H1 (cell line): ENCODE measurements around the gene OVCH2.

ENCODE experiments used
- CREB1 ChIP-seq: IDR thresholded peaks from 2 replicates; pipeline ENCODE4 v1.6.1; 2012; ENCODE audit warnings: inconsistent platforms
- JUN ChIP-seq: IDR thresholded peaks from 2 replicates; pipeline ENCODE4 v1.6.1; 2011; ENCODE audit warnings: low read depth, mild to moderate bottlenecking, improper control_type of control experiment, low read length
- POLR2A ChIP-seq, 2 experiments: IDR thresholded peaks; 1 replicate in 1 of 2; 2 replicates in 1 of 2; pipeline ENCODE4 v1.6.1; 2011; ENCODE audit warnings: low read depth in 2 of 2, low read length in 2 of 2, mild to moderate bottlenecking in 2 of 2; ENCODE audit errors: control extremely low read depth in 1 of 2
- ZNF274 ChIP-seq: IDR thresholded peaks from 2 replicates; pipeline ENCODE4 v1.7.0; 2012; ENCODE audit warnings: low read length, borderline replicate concordance; ENCODE audit errors: extremely low read depth

DNA sequence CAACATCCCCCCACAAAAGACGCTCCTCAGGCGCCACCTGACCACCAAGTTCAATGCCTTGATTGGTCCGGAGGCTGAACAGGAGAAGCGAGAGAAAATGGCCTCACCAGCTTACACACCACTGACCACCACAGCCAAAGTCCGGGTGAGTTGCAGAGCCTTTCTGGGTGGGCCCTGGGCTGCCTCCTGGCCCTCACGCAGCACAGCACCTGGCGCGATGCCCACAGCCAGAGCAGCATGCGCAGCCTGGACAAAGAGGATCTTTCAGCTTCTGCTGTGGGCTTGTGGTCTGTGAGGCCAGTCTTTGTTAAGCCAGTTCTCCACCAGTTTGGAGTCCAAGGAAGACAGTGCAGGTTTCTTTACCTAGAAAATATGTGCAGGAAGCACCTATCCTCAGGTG, 54.6 kb downstream of the OVCH2 start:
- TF ChIP-seq CREB1 (no peak), ZNF274 (no peak), JUN (no peak), POLR2A (IDR thresholded peaks at IDR 0.05; ENCODE audit: control extremely low read depth in 1 of 2, low read depth in 2 of 2, low read length in 2 of 2) (no peak)
